ENCODE measurements around the gene PIP5K1B.

DNA sequence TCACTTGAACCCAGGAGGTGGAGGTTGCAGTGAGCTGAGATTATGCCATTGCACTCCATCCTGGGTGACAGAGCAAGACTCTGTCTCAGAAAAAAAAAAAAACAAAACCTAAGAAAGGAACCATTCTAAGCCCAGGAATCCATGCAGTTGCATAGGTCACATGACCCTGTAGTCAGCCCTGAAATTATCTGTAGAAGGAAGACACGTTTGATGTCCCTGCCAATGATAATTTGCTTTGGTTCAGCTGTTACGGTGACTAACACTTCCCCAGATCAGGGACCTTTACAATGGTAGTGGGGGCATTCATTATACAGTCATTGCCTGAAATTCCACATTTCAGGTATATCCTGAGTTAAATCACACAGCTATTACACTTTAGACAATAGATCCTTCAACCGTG lies 258.4 kb downstream of the PIP5K1B start:
- no peak for TF ChIP-seq CTCF (IDR thresholded peaks at IDR 0.05; ENCODE audit: low read length)
- no peak for TF ChIP-seq EZH2 (optimal IDR thresholded peaks at IDR 0.05; ENCODE audit: low read depth, low read length)

All from MM.1S (cell line).